ENCODE measurements around the gene MAGI1. TPM values are rescaled to one million over a fixed set of nuclear protein-coding genes. Genes with fewer than 3 reads are reported as not detected.

The MAGI1 gene
- total and polyA plus RNA-seq, 2 donors (not counting 1 experiment from before 2014, with no cell fraction given): 0.10 to 0.22 TPM

DNA sequence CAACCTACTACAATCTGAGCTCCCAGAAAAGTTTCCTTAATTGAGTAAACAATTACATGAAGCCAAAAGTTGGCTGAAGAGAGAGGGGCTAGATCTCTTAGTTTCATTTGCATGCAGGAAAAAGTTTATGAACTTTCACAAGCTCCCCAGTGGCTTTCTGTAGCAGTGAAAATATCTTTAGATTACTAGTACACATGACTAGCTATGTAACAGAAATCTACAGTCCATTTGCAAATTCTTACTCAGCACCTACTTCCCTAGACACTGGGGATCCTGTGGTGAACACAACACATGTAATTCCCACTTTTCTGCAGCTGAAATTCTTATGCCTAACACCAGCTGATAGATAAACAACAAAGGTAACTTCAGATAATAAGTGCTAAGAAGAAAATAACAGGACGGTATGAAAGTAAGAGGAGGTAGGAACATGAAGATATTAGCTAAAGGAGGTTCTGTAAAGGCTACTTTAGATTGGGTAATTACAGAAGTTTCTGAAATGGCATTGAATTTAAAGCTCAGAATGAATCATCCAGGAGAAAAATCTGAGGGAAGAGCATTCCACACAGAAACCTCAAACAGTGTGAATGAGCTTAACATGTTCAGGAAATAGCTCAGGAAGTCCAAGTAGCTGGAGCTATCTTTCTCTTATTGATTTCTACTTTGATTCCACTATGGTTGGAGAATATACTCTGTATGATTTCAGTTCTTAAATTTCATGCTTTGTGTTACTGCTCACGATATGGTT is 204.8 kb downstream of the MAGI1 start:
- H3K27ac Mint-ChIP-seq: no peak overlapping the region
- H3K4me2 ChIP-seq (replicated peaks; ENCODE audit: low read depth, low read length, poor library complexity, severe bottlenecking): no peak overlapping the region
- CTCF ChIA-PET: no interaction called here

DNA sequence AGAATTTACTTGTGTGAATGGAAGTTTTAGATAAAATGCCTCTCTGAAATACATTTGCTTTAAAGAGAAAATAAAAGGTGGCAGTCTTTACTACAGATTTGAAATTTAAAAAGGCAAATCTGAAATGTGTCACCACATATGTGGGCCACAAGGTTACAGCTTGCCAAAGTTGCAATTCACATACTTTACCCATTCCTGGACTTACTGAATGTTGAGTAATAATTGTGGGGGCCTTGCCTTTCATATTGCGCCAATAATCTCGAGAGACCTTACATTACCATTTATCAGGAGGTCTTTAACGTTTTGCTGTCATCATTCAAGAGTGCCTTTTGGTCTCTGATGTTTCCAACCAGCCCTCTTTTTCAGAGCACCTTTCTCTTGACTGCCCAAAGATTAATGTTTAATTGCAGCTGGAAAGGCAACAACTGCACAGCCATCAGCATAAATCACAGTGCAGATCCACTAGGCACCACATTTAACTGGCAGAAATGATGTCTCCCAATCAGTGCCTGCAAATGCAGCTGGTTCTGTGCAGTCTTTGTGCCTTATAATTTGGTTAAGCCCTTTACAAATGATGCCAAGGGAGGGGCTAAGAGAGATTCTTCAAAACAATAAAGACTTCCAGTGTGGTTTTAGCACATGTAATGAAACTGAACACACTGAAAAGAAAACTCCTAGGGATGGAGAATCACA is 206.8 kb downstream of the MAGI1 start:
- ChIA-PET CTCF (no interaction called here), POLR2A (no interaction called here)
- Mint-ChIP-seq H3K27ac (no peak overlapping the region), H3K9me3 (ENCODE audit: insufficient read depth) (no peaks in the 10 kb centered on the region), H3K27me3 (no peaks in the 10 kb centered on the region), H3K4me1 (no peaks in the 10 kb centered on the region), H3K4me3 (no peak overlapping the region)
- no peaks in the 10 kb centered on the region for H3K27me3 ChIP-seq (replicated peaks in 1 of 4; ENCODE audit: control extremely low read depth in 1 of 4, control insufficient read depth in 3 of 4, insufficient read depth in 4 of 4, low read length in 3 of 4)
- no peaks in the 10 kb centered on the region for H3K36me3 ChIP-seq (replicated peaks in 1 of 2; ENCODE audit: control extremely low read depth in 1 of 2, control insufficient read depth in 1 of 2, extremely low read depth in 1 of 2, insufficient read depth in 2 of 2, low read length in 1 of 2)
- no peak for TF ChIP-seq EZH2 (IDR thresholded peaks at IDR 0.05; ENCODE audit: borderline replicate concordance, insufficient read depth, low read depth, low read length, poor library complexity, severe bottlenecking)
- H2AFZ ChIP-seq (ENCODE audit: insufficient read depth, low read depth, low read length, poor library complexity, severe bottlenecking): no peak overlapping the region
- no peaks in the 10 kb centered on the region for H3K9me3 ChIP-seq (ENCODE audit: control extremely low read depth in 1 of 3, control insufficient read depth in 2 of 3, insufficient read depth in 1 of 3, low read length in 2 of 3)
- ATAC-seq (ENCODE audit: low read depth): no peak
- intact Hi-C loops (cut with micrococcal nuclease): no loop called here
- H3K4me1 ChIP-seq (ENCODE audit: control insufficient read depth in 2 of 2, insufficient read depth in 2 of 2, low read length in 2 of 2): no peaks in the 10 kb centered on the region
- no peak overlapping the region for H3K4me3 ChIP-seq (ENCODE audit: control extremely low read depth in 1 of 5, extremely low read depth in 1 of 5, insufficient read depth in 1 of 5, low read depth in 2 of 5, low read length in 4 of 5)
- H3K4me2 ChIP-seq (replicated peaks; ENCODE audit: low read depth, low read length, poor library complexity, severe bottlenecking): no peak overlapping the region
- no peak overlapping the region for H3K27ac ChIP-seq (ENCODE audit: low read length in 2 of 2)
- H3K79me2 ChIP-seq (ENCODE audit: control insufficient read depth, insufficient read depth, low read length): no peaks in the 10 kb centered on the region
- no peak for DNase-seq
- no peaks in the 10 kb centered on the region for H4K20me1 ChIP-seq (ENCODE audit: control insufficient read depth, insufficient read depth, low read length, poor library complexity, severe bottlenecking)
- H3K9ac ChIP-seq (ENCODE audit: low read length): no peak overlapping the region
- WGBS (ENCODE audit: insufficient coverage): 96% methylated on average over 3 of the region's 3 CpGs

More for the DNA sequence above, 204.8 kb downstream of the MAGI1 start:
- no peak overlapping the region for H3K4me3 ChIP-seq (ENCODE audit: control extremely low read depth in 1 of 5, extremely low read depth in 1 of 5, insufficient read depth in 1 of 5, low read depth in 2 of 5, low read length in 4 of 5)
- H3K27me3 Mint-ChIP-seq: no peaks in the 10 kb centered on the region
- TF ChIP-seq EZH2 (IDR thresholded peaks at IDR 0.05; ENCODE audit: borderline replicate concordance, insufficient read depth, low read depth, low read length, poor library complexity, severe bottlenecking): no peak
- TF ChIP-seq, protein P1, sequence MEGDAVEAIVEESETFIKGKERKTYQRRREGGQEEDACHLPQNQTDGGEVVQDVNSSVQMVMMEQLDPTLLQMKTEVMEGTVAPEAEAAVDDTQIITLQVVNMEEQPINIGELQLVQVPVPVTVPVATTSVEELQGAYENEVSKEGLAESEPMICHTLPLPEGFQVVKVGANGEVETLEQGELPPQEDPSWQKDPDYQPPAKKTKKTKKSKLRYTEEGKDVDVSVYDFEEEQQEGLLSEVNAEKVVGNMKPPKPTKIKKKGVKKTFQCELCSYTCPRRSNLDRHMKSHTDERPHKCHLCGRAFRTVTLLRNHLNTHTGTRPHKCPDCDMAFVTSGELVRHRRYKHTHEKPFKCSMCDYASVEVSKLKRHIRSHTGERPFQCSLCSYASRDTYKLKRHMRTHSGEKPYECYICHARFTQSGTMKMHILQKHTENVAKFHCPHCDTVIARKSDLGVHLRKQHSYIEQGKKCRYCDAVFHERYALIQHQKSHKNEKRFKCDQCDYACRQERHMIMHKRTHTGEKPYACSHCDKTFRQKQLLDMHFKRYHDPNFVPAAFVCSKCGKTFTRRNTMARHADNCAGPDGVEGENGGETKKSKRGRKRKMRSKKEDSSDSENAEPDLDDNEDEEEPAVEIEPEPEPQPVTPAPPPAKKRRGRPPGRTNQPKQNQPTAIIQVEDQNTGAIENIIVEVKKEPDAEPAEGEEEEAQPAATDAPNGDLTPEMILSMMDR (IDR thresholded peaks at IDR 0.05): no peak
- H3K36me3 ChIP-seq (replicated peaks in 1 of 2; ENCODE audit: control extremely low read depth in 1 of 2, control insufficient read depth in 1 of 2, extremely low read depth in 1 of 2, insufficient read depth in 2 of 2, low read length in 1 of 2): no peaks in the 10 kb centered on the region
- ATAC-seq (ENCODE audit: low read depth): no peak
- intact Hi-C loops (cut with micrococcal nuclease): no loop called here
- no peaks in the 10 kb centered on the region for H3K79me2 ChIP-seq (ENCODE audit: control insufficient read depth, insufficient read depth, low read length)
- peaks cover 4% of the 10 kb centered on the region for H3K4me1 Mint-ChIP-seq
- H3K27ac ChIP-seq (ENCODE audit: low read length in 2 of 2): no peak overlapping the region
- no peak for DNase-seq
- no peak overlapping the region for H2AFZ ChIP-seq (ENCODE audit: insufficient read depth, low read depth, low read length, poor library complexity, severe bottlenecking)
- no peaks in the 10 kb centered on the region for H3K9me3 Mint-ChIP-seq (ENCODE audit: insufficient read depth)
- H3K27me3 ChIP-seq (replicated peaks in 1 of 4; ENCODE audit: control extremely low read depth in 1 of 4, control insufficient read depth in 3 of 4, insufficient read depth in 4 of 4, low read length in 3 of 4): no peaks in the 10 kb centered on the region
- POLR2A ChIA-PET: no interaction called here
- no CpG with 5 or more reads among the region's 2 CpGs for WGBS (ENCODE audit: insufficient coverage)
- H3K9ac ChIP-seq (ENCODE audit: low read length): no peak overlapping the region
- no peak overlapping the region for H3K4me3 Mint-ChIP-seq
- no peaks in the 10 kb centered on the region for H3K9me3 ChIP-seq (ENCODE audit: control extremely low read depth in 1 of 3, control insufficient read depth in 2 of 3, insufficient read depth in 1 of 3, low read length in 2 of 3)
- peaks cover 0 to 3% of the 10 kb centered on the region in 2 donors for H3K4me1 ChIP-seq (ENCODE audit: control insufficient read depth in 2 of 2, insufficient read depth in 2 of 2, low read length in 2 of 2)
- no peaks in the 10 kb centered on the region for H4K20me1 ChIP-seq (ENCODE audit: control insufficient read depth, insufficient read depth, low read length, poor library complexity, severe bottlenecking)
